HG02623 (cell line): ENCODE results near the gene BRF1.

Experiments
- ATAC-seq: cut with Tn5 transposase; IDR thresholded peaks from one replicate; pipeline ENCODE4 v1.9.1; 2021; ENCODE audit warnings: moderate library complexity; ENCODE audit not compliant: unreplicated experiment

Gene BRF1

DNA sequence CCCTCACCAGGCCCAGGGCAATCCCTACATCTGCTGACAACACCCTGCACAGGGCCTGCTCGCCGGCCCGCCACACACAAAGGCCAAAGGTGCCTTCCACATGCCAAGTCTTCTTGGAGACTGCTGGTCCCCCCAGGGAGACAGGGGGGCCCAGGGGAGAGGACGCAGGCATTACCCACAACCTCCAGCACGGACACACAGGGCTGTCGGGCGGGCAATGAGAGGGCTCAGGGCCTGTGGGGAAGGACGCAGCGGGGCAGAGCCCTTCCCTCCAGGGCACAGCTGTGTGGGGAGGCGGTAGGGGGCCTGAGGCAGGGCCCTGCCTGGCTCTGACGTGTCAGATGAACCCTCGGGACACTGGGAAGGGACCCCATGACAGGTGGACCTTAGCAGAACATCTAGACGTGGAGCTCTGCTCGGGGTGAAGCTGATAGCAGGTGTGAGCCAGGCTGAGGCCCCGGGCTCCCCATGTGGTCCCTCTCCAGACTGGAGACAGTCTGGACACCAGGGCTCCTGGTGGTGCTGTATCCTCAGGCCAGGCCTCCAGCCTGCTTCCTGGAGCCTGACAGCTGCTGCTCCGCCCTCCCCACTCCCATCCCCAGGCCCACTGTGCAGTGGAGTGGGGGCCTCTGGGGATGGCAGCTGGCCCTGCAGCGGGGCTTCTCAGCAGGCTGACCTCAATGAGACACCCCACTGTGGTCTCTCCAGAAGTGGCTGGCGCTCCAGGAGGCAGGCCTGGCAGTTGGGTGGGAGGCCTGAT, 88.1 kb downstream of the BRF1 start:
- ATAC-seq = no peak

DNA sequence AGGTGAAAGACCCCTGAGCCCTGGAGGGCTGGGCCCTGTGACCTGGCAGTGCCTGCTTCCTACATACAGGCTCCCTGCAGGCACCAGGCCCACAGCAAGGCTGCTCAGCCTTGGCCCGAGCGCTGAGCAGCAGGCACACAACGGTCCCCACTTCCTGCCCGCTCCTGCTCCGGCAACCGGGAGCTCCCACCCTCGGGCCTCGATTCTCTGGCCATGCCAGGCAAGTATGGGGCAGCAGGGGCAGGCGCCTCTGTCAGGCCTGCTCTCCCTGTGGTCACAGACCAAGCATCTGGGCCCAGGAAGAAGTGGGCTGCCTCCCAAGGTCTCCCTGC, 89.1 kb downstream of the BRF1 start:
- ATAC-seq = no peak

DNA sequence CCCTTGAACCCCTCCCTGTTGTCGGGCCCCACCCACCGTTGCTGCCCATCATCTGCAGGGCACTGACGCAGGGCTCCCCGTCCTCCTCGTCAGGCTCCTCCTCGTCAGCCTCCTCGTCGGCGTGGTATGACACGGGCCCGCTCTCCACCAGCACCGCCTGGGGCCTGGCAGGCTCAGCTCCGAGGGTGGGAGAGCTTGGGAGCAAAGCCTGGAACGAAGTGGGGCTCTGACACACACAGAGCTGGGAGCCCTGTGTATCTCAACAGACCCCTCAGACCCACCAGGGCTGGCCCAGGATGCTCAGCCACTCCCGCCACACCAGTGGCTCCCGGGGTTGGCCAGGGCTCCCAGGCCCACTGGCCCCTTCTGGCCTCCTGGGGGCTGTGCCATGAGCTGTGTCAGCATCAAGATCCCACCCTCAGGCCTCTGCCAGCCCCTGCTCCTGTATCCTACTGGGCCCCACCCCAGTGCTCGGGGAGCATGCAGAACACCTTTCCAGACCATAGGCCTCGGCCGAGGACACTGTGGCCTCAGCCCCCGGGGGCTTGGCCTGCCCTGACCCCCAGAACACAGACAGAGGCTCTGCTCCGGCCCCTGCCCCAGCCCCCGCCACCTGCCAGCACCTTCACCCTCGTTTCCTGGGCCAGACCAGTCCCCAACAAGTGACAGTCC, 89.6 kb downstream of the BRF1 start:
- no peak for ATAC-seq

DNA sequence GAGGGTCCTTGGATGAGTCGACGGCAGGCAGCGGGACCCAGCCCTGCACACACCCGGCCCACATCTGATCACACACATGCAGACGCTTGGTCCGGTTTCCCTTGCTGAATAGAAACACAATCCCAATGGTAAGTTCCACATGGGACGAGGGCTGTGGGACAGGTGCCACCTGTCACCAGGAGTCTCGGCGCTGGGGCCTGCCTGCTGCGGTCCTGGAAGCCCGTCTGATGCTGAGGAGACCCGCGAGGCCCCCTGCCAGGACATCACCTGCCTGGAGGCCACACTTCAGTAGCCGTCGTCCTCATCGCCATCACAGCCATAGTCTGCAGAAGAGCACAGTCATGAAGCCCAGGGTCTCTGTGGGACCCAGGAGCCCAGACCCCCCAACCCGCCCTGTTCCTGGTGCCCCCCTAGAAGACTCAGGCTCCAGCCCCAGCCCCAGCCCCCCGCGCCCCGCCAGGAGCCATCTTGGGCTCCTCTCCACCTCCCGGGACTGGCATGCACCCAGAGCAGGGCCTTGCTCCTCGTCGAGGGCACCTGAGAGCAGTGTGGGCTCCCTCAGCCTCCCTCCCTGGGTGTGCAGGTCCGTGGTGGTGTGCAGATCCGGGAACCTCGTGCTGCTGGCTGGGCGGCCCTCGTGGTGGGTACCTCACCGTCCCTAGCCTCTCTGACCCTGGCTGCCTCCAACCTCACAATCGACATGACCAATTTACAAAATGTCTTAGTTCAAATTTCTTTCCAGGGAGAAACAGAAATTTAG, 90.4 kb downstream of the BRF1 start:
- ATAC-seq = no peak

DNA sequence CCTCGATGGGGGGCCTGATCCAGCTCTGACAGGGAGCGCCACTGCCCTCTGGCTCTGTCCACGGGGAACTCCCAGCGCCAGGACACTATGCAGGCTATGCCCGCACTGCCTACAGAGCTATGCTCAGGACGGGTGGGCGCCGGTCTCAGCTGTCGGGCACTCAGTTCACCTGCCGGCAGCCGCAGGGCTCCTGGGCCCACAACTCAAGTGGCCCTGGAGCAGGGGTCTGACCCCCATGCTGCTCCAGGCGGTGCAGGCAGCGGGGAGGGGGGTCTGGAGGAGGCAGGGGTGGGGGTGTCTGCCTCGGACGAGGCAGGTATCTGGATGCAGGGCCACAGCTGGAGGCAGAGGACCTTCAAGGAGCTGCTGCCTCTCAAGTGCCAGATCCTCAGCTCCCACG, 91.2 kb downstream of the BRF1 start:
- ATAC-seq = no peak

DNA sequence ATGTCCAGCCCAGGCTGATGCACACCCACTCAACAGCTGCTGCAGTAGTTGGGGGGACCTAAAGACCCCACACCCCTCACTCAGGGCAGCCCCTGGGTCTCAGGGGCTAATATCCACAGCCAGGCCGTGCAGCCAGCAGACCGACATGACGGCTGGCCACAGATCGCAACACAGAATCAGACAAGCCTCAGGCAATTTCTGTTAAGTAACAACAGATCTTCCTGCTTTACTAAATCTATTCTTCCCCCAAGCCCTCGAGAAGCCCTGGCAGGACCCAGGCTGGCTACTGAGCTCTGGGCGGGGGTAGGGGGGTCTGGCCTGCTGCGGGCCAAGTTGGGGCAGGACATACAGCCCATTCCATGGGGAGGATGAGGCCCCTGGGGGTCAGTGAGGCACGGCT, 91.7 kb downstream of the BRF1 start:
- no peak for ATAC-seq

DNA sequence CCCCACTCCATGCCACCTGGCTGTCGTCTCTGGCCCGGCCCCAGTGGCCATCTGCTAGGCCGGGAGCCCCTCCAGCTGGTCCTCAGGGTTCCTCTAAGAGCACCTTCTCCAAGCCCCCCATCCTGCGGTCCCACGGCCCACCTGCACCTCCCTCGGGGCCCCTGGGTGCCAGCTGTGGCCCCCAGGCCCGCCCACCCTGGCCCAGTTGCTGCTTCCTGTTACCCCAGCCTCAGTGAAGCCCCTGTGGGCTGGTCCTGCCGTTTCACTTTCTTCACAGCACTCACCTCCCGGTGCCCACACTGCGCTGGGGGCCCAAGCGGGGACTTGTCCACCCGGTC, 92.1 kb downstream of the BRF1 start:
- ATAC-seq = no peak

DNA sequence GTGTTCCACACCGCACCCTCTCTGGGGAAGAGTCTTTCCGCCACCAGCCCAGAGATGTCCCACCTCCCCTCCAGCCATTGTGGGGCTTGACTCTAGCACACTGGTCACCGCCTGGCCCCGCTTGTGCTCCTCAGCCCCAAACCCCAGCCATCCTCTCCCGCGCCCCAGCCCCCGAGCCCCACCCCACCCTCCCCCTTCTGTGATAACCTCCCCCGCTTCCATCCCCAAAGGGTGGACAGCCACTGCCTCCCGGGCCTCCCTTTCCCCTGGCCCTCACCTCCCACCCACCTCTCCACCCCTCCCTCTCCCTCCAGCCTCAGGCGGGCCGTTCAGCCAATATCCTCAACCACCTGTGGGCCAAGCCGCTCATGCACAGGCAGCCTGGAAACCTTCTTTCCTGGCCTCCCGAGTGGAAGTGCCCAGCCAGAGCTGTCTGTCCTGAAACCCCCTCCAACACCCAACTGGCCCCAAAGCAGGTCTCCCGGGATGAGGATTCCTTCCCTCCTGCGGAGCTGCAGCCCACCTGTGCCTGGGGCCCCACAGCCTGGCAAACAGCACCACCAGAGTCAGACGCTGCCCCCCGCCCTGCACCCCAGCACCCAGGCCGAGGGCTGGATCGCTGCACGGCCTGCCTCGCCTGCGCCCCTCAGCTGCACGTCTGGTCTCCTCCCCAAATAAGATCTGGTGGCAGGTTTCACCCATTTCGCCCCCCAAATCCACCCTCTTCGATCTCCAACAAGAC, 92.6 kb downstream of the BRF1 start:
- no peak for ATAC-seq

DNA sequence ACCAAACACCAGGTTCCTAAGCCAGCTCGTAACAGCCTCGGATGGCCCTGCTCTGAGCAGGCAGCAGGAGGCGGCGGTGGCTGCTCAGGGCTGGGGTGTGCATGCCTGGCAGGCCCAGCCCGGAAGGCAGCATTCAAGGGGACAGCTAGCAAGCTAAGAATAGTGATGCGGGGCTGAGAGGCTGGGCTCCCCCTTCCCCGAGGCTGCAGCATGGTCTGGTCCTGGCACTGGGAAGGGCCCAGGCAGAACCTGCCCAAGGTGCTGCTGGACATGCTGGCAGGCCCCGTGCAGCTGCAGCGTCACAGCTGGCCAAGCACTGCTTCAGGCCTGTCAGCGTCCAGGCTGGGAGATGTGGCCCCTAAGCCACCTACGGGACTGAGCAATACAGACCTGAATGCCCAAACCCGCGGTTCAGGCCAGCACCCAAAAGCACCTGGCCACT, 93.3 kb downstream of the BRF1 start:
- no peak for ATAC-seq

DNA sequence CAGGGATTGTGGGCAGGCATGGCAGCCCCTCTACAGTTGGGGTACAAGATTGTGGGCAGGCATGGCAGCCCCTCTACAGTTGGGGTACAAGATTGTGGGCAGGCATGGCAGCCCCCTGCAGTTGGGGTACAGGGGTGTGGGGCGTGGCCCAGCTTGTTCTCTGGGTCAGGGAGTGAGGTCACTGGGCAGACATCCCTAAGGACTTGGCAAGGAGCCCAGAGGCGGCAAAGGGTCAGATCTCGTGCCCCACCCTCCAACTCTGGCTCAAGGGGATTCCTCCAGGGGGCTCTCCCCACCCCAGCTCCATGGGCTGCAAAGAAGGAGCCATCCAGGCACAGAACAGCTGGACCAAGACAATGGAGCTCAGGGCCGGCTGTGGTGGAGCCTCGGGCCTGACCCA, 93.9 kb downstream of the BRF1 start:
- no peak for ATAC-seq

DNA sequence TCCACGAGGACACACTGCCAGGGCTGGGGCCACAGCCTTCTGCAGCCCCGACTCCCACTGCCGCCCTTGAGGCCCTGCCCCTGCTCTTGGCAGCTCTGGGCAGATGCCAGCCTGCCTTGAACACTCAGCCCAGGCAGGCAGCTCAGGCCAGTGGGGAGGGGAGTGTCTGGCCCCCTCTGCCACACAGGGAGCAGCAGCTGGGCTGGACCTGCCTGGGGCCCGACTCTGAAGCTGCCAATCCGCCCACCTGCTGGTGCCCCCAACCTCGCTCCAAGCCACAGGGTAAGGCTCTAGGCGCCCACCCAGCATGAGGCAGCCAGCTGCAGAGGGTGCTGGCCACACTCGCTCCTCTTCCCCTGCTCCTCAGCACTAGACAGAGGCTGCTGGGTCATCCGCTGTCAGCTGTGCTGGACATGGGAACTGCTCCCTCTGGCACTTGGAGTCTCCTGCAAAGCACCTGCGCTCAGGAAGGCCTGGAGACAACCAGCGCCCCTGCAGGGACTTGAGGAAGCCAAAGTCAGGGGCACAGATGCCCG, 95.1 kb downstream of the BRF1 start:
- ATAC-seq = no peak

DNA sequence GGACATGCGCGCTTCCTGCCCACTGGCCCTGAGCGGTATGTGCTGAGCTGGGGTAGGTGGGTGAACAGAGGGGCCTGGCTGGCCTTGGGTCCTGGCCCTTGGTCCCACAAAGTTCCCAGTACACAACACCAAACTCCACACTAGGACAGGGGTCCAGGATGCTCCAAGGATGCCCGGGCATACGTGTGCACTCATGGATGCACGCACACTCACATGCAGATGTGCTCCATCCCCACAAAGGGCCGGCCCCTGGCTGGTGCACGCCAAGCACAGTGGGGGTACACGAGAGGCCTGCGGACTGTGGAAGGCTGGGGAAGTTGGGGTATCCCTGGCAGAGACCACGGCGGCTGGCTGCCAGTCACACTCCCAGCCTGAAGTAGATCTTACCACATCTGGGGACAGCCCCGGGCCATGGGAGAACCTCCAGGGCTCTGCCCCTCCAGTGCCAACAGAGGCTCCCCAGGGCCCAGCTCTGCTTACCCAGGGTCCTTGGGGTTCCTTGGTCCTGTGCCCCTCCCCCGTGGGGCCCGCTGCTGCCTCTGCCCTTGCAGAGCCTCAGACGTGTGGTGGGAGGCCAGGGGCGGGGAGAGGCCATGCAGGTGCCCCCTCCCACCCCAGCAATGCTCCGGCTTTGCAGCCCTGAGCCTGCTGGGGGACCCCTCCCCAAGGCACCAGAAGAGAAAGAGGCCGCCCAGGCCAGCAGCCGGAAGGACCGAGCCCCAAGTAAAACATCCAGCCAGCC, 95.7 kb downstream of the BRF1 start:
- no peak for ATAC-seq

DNA sequence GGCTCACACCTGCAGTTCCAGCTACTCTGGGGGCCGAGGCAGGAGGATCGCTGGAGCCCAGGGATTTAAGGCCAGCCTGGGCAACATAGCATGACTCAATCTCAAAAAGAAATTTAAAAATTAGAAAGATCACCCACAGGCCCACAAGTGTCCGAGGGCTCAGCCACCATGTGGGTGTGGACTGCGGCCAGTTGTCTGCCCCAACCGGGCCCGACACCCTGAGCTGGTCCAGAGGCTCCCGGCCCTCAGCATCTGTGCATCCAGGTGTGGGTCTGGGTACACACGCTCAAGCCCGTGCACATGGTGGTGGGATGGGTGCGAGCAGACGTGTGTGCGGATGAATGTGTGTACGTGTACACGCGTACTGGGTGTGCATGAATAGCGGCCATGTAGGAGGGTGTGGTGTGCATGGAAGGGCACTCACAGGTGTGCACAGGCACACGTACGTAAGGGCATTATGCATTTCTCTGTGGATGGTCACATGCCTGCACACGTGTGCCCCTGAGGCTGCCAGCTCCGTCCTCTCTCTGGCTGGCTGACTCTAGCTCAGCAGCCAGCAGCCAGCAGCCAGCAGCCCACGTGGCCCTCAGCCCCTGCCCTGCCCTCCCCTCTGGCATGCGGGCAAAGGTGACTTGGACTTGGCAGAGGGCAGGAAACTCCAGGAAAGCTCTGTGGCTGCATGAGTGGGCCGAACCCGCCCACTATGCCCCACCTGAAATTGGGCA, 96.4 kb downstream of the BRF1 start:
- no peak for ATAC-seq

DNA sequence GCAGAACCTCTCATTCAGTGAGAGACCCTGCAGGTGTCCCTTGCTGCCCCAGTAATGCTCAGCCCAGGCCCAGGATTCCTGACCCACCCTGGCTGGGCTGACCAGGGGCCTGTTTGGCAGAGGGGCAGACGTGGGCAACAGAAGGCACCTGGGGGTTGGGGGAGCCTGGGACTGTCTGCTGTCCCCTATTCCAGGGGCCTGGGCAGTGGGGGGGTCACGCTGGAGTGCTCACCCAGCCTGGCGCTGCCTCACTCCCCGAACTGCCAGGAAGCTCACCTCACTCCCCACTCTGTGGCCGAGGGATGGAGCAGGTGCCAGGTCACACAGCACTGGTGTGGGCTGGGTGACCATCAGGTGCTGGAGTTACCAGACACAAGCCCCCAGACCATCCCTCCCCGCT, 97.1 kb downstream of the BRF1 start:
- ATAC-seq = no peak

DNA sequence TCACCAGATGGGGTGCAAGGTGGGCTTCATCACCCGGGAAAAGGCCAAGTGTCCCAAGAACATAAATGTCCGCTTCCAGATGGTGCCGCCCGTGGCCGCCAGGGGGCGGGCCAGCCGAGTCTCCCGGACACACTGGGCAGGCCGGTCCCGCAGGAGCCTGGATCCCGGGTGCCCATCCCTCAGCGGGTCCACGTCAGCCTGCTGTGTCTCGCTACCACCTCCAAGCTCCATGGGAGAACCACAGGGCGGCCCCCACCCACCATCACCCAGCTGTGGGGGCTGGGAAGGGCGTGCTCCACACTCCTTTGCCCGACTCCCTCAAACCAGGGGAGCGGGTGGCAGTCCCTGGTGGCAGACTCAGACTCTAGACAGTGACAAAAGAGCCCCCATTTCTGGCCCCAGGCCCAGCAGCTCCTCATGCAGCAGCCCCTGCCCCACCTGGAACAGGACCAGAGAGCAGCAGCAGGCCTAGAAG, 97.7 kb downstream of the BRF1 start:
- ATAC-seq = no peak

DNA sequence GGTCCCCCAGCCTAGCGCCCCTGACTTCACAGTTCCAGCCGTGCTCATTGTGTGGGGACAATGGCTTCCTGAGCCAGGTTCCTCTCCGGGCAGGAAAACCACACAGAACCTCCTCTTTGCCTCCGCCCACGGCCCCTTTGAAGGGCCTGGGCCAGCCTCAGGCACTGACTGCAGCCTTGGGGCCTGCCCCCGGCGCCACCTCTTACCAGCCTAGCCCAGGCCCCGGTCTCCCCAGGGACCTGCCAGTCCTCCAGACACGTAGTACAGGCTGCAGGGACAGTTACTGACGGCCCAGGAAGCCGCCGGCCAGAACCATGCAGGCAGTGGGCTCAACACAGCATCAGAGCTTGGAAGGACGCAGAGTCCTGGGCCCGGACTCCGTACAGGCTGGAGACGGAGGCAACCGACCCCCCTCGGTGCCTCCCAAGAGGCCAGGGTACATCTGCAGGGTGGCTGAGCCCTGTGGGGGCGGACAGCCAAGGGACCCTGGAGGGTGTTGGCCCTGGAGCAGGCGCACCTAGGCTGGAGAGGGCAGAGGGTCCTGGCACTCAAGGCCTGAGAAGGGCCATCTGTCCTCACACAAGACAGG, 98.8 kb downstream of the BRF1 start:
- ATAC-seq = no peak

DNA sequence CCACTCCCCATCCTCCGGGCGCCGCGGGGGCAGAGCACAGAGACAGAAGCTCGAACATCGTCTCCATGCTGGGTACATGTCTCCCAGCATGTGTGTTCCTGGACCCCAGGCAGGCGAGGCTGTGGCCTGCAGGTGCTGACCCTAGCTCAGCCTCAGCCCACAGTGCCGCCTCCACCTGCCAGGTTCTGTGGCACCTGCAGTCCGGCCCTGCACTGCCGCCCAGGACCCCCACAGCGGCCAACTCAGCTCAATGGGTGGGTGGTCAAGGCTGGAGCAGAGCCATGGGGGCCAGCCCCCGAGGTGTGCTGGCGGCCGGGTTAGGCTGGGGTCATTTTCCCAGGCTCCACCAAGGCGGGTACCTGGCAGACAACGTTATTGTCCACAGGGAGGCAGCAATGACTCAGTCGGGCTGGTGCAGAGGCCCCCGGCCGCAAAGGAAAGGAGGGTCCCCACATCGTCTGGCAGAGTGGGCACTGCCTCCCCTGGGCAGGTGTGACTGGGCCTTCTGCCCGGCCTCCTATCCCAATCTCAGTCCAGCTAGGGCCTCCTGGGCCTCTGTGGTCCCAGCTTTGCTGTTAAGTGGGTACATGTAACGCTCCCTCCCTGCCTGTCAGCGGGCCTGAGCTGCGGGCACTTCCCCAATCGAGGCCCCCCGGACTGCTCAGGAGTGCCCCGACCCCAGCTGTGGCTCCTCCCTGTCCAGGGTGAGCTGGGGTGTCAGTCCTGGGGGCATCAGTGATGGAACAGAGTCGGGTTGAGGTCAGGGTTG, 99.5 kb downstream of the BRF1 start:
- ATAC-seq = no peak

DNA sequence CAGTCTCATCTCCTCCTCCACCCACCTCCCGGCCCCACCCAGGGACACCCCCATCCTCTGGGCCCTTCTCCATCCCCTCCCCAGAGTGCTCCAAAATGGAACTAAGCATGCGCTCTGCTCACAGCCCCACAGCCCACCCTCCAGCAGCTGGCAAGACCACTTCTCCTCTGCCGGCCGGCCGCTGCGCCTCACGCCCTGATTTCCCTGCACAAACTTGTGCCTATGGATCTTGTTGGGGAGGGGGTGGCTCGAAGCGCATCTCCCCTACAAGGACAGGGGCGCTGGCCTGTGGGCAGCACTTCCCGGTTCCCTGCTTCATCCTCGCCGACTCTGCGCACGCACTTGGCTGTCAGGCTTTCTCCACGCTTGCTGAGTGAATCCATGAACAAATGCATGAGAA, 100.2 kb downstream of the BRF1 start:
- no peak for ATAC-seq

DNA sequence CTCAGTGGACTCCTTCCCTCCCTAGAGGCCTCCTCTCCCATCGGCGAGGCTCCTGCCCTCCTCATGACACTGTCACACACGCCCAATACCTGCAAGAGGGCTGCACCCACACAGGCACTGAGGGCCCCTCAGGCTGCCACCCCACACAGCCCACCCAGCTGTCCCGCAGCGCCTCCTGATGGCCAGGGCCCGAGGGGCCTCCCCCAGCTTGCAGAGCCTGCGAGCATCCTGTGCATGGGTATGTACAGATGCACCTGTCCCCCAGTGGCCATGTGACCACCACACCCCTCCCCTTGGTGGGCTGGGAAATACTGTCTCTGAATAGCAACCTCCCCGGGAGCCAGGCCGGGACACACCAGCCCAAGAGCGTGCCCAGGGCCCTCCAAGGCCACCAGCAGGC, 100.7 kb downstream of the BRF1 start:
- ATAC-seq = no peak
